Heart left ventricle (tissue), 13 donors: Measurements from ENCODE around the gene EVA1C.

Source experiments
- POLR2A ChIP-seq, 2 donors: fragments of 450-650 bp; IDR thresholded peaks; one replicate each; pipeline ENCODE4 v1.6.1; 2017; ENCODE audit warnings: antibody characterized with exemption in 2 of 2, mild to moderate bottlenecking in 2 of 2, moderate library complexity in 2 of 2
- TF ChIP-seq, protein P1 (sequence below), 12 donors: fragments of 200-600 bp; sonication (generic) in 4 of 12; IDR thresholded peaks; one replicate each; pipeline versions ENCODE4 v1.5.0 to v1.8.0; 2018 to 2022; ENCODE audit warnings: antibody characterized with exemption in 12 of 12, mild to moderate bottlenecking in 5 of 12
- donor health status: ischemic (EF 13 %, LVEDD 7.1; RV severe dilation, severe dysfunction).
- donor health status: DM: no; HTN: yes; CAD: no.
- donor health status: DM: no; HTN: no; CAD: no.
- donor health status: ischemic (EF 25% LVEDD 6.9; RV normal size, moderate dysfunction).
- donor health status: ischemic (EF 25% LVEDD 5.7; RV mildly dilated, moderate dysfunction).
- donor health status: ischemic (EF 35%, LVEDD 5.7; RV mildly dilated, moderate dysfunction).
- donor health status: nonischemic (EF 11% LVEDD 7.7; RV severe dilation, severe dysfunction).
- donor health status: DM: yes; HTN: yes; CAD: no.
- donor health status: PGD.
- donor health status: ischemic (EF 29% LVEDD 5.4; RV normal size, mild dysfunction).
- donor health status: nonischemic (EF 23%, LVEDD 6.1; RV moderate dilation, normal function).

DNA sequence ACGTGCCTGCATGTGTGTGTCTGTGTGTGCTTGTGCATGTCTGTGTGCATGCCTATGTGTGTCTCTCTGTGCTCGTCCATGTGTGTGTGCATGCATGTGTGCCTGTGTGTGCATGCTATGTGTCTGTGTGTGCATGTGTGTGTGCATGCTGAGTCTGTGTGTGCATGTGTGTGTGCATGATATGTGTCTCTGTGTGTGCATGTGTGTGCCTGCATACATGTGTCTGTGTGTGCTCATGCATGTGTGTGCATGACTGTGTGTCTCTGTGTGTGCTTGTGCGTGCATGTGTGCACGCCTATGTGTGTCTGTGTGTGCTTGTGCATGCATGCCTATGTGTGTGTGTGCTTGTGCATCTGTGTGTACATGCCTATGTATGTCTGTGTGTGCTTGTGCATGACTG lies 120.5 kb downstream of the EVA1C start:
- TF ChIP-seq, protein P1, sequence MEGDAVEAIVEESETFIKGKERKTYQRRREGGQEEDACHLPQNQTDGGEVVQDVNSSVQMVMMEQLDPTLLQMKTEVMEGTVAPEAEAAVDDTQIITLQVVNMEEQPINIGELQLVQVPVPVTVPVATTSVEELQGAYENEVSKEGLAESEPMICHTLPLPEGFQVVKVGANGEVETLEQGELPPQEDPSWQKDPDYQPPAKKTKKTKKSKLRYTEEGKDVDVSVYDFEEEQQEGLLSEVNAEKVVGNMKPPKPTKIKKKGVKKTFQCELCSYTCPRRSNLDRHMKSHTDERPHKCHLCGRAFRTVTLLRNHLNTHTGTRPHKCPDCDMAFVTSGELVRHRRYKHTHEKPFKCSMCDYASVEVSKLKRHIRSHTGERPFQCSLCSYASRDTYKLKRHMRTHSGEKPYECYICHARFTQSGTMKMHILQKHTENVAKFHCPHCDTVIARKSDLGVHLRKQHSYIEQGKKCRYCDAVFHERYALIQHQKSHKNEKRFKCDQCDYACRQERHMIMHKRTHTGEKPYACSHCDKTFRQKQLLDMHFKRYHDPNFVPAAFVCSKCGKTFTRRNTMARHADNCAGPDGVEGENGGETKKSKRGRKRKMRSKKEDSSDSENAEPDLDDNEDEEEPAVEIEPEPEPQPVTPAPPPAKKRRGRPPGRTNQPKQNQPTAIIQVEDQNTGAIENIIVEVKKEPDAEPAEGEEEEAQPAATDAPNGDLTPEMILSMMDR (IDR thresholded peaks at IDR 0.05): no peak
- no peak for TF ChIP-seq POLR2A (IDR thresholded peaks at IDR 0.05)
